ENCODE measurements around the gene DMRTA1. TPM values are rescaled to one million over a fixed set of nuclear protein-coding genes. Genes with fewer than 3 reads are reported as not detected.
"Not testable (repeated sequence)": the region's sequence is repeated elsewhere in the genome, so short reads cannot be mapped to it uniquely, and the experiment has no call there.

DMRTA1 gene
- total RNA-seq, 1 donor from 2014 or later = 1.8 TPM

DNA sequence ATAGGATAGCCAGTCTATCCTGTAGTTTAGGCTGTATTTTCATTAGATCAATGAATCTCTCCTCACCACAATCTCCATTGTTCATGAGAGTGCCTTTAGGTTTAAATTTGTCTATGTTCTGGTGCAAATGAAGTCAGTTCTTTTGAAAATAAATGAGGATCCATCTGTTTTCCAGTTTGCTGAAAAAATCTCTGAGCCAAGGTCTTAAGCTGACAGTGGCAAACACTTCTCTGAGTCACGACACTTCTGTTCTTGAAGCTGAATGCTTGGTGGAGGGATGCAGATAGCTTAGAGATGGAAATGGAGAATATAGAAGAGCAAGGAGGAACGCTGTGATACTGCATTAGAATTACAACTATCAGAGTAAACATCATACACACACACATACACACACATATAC lies 34.9 kb downstream of the DMRTA1 start:
- Histone ChIP-seq H3K9me3 (no peaks in the 10 kb centered on the region), H3K27ac (no peak overlapping the region), H3K36me3 (no peaks in the 10 kb centered on the region), H3K27me3 (no peaks in the 10 kb centered on the region), H3K4me1 (no peaks in the 10 kb centered on the region), H3K4me3 (no peak overlapping the region)
- TF ChIP-seq, protein P1, sequence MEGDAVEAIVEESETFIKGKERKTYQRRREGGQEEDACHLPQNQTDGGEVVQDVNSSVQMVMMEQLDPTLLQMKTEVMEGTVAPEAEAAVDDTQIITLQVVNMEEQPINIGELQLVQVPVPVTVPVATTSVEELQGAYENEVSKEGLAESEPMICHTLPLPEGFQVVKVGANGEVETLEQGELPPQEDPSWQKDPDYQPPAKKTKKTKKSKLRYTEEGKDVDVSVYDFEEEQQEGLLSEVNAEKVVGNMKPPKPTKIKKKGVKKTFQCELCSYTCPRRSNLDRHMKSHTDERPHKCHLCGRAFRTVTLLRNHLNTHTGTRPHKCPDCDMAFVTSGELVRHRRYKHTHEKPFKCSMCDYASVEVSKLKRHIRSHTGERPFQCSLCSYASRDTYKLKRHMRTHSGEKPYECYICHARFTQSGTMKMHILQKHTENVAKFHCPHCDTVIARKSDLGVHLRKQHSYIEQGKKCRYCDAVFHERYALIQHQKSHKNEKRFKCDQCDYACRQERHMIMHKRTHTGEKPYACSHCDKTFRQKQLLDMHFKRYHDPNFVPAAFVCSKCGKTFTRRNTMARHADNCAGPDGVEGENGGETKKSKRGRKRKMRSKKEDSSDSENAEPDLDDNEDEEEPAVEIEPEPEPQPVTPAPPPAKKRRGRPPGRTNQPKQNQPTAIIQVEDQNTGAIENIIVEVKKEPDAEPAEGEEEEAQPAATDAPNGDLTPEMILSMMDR (IDR thresholded peaks at IDR 0.05) = no peak
- no peak for DNase-seq
- ATAC-seq = no peak
- intact Hi-C loops (cut with DNase I) = no loop called here

DNA sequence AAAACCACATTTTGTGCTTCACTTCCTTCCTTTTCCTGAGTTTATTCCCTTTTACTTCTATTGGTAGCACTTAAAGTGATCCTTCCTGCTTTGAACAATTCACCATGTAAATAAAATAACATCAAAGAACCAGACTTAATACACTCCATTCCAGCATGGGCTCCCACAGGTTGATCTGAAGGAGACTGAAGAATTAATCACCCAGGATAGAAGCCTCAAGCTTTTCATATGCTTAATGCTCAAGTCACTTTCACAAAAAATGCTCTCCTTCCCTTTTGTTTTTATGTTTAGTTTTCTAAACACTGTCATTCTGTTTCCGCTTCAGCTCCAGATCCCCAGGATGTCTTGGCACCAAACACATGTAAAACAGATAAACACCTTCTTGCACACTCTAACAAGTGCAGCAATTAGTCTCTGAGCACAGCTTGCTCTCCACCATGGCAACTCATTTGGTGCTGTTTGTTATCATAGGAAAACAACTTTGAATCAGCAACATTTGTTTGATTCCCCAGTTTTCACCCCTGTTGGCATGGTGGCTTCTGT lies 37.0 kb downstream of the DMRTA1 start:
- intact Hi-C loops (cut with DNase I) = no loop called here
- no peak for DNase-seq

DNA sequence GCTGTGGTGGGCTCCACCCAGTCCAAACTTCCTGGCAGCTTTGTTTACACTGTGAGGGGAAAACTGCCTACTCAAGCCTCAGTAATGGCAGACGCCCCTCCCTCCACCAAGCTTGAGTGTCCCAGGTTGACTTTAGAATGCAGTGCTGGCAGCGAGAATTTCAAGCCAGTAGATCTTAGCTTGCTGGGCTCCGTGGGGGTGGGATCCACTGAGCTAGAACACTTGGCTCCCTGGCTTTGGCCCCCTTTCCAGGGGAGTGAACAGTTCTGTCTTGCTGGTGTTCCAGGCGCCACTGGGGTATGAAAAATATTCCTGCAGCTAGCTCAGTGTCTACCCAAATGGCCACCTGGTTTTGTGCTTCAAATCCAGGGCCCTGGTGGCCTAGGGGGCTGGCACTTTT lies 49.6 kb downstream of the DMRTA1 start:
- H3K27ac ChIP-seq; H3K4me3 ChIP-seq; H3K9me3 ChIP-seq; H3K4me1 ChIP-seq; H3K27me3 ChIP-seq; DNase-seq; H3K36me3 ChIP-seq; intact Hi-C loops (cut with DNase I); ATAC-seq: not testable (repeated sequence)

More for the DNA sequence above, 37.0 kb downstream of the DMRTA1 start:
- no peaks in the 10 kb centered on the region for H3K27me3 ChIP-seq
- TF ChIP-seq, protein P1 (IDR thresholded peaks at IDR 0.05) = no peak
- no peaks in the 10 kb centered on the region for H3K9me3 ChIP-seq
- ATAC-seq = no peak
- no peaks in the 10 kb centered on the region for H3K4me1 ChIP-seq
- no peaks in the 10 kb centered on the region for H3K36me3 ChIP-seq
- H3K27ac ChIP-seq = no peak overlapping the region
- H3K4me3 ChIP-seq = no peak overlapping the region
